OCI-LY1 (cell line): Measurements from ENCODE around the gene PXDN.

Source experiments
- H2AFZ ChIP-seq: fragments of 200-600 bp; sonication (generic), shearing (Covaris generic); 2 replicates; pipeline ENCODE4 v1.6.0; 2014; ENCODE audit warnings: antibody characterized with exemption, mild to moderate bottlenecking, low read length
- H3F3A ChIP-seq: fragments of 200-600 bp; sonication (generic), shearing (Covaris generic); 2 replicates; pipeline ENCODE4 v1.6.0; 2014; ENCODE audit warnings: mild to moderate bottlenecking, antibody characterized with exemption, low read length, moderate library complexity; ENCODE audit not compliant: insufficient read depth
- H3K27ac ChIP-seq: fragments of 200-600 bp; sonication (generic); 2 replicates; pipeline ENCODE4 v1.5.1; 2014; ENCODE audit warnings: low read length, mixed run types, mild to moderate bottlenecking, low read depth; ENCODE audit not compliant: poor library complexity, severe bottlenecking
- H3K27me3 ChIP-seq: fragments of 200-600 bp; sonication (generic); 2 replicates; pipeline ENCODE4 v1.6.0; 2014; ENCODE audit warnings: antibody characterized with exemption, mild to moderate bottlenecking, low read length, moderate library complexity; ENCODE audit not compliant: insufficient read depth
- H3K36me3 ChIP-seq: fragments of 200-600 bp; sonication (generic); 2 replicates; pipeline ENCODE4 v1.6.1; 2014; ENCODE audit warnings: mild to moderate bottlenecking, antibody characterized with exemption, low read length, moderate library complexity, mixed read lengths; ENCODE audit not compliant: insufficient read depth
- H3K4me1 ChIP-seq: fragments of 200-600 bp; sonication (generic); 2 replicates; pipeline ENCODE4 v1.5.1; 2014; ENCODE audit warnings: mild to moderate bottlenecking, low read length, moderate library complexity; ENCODE audit not compliant: insufficient read depth, severe bottlenecking
- H3K4me2 ChIP-seq: fragments of 200-600 bp; sonication (generic), shearing (Covaris generic); 2 replicates; pipeline ENCODE4 v1.6.1; 2014; ENCODE audit warnings: low read length
- H3K4me3 ChIP-seq: fragments of 200-600 bp; sonication (generic); 2 replicates; pipeline ENCODE4 v1.5.1; 2014; ENCODE audit warnings: low read length, low read depth, mild to moderate bottlenecking, mixed read lengths; ENCODE audit not compliant: poor library complexity, severe bottlenecking
- H3K79me2 ChIP-seq: fragments of 200-600 bp; shearing (Covaris generic); 2 replicates; pipeline ENCODE4 v1.6.1; 2016; ENCODE audit warnings: mixed run types, low read length, mixed read lengths; ENCODE audit not compliant: insufficient read depth
- H3K9ac ChIP-seq: fragments of 200-600 bp; sonication (generic), shearing (Covaris generic); 2 replicates; pipeline ENCODE4 v1.6.1; 2014; ENCODE audit warnings: mild to moderate bottlenecking, low read length, mixed read lengths
- H3K9me2 ChIP-seq: fragments of 200-600 bp; sonication (generic), shearing (Covaris generic); 2 replicates; pipeline ENCODE4 v1.6.1; 2014; ENCODE audit warnings: low read depth, mild to moderate bottlenecking, low read length, mixed read lengths
- H3K9me3 ChIP-seq: fragments of 200-600 bp; shearing (Covaris generic); 2 replicates; pipeline ENCODE4 v1.6.1; 2014; ENCODE audit warnings: low read length, mixed read lengths
- H4K20me1 ChIP-seq: fragments of 200-600 bp; sonication (generic), shearing (Covaris generic); 2 replicates; pipeline ENCODE4 v1.6.0; 2016; ENCODE audit warnings: mild to moderate bottlenecking, low read length; ENCODE audit not compliant: insufficient read depth
- EZH2 ChIP-seq: fragments of 200-600 bp; sonication (generic), shearing (Covaris generic); IDR thresholded peaks from 2 replicates; pipeline ENCODE4 v1.8.0; 2017; ENCODE audit warnings: borderline replicate concordance, mixed run types, mild to moderate bottlenecking, antibody characterized with exemption, low read length, moderate library complexity, mixed read lengths
- TF ChIP-seq, protein P1 (sequence below): fragments of 200-600 bp; sonication (generic), shearing (Covaris generic); IDR thresholded peaks from 2 replicates; pipeline ENCODE4 v1.5.1; 2017; ENCODE audit warnings: mild to moderate bottlenecking, antibody characterized with exemption, low read length, moderate library complexity, mixed read lengths

Gene PXDN

DNA sequence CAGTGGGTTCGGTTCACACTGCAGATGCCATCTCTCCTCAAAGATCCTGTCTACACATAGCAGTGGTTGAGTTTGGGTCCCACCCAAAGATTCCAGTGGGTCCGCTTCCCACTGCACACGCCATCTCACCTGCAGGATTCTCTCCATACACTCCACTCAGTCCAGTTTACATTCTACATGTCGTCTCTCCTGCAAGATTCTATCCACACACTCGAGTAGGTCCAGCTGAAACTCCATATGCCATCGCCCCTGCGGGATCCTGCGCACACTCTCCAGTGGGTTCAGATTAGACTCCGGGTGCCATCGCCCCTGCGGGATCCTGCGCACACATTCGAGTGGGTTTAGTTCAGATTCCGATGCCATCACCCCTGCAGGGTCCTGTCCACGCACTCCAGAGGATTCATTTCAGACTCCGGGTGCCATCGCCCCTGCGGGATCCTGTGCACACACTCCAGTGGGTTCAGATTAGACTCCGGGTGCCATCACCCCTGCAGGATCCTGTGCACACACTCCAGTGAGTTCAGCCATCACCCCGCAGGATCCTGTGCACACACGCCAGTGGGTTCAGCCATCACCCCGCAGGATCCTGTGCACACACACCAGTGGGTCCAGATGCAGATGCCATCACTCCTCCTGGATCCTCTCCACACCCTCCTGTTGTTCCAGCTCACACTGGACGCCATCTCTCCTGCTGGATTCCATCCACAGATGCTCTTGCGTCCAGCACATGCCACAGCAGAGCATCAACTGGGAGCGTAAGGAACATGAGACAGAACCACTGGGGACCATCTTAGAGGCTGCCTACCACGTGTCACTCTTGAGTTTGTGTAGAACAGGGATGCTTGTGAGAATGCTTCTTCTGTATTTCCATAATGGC, 3.0 kb upstream of the PXDN start:
- Histone ChIP-seq H3K4me3 (no peak overlapping the region), H3K36me3 (no peaks in the 10 kb centered on the region), H3K4me2 (no peak overlapping the region), H3K9ac (no peak overlapping the region), H4K20me1 (no peaks in the 10 kb centered on the region), H3K27ac (no peak overlapping the region), H3K4me1 (no peaks in the 10 kb centered on the region), H3K27me3 (no peaks in the 10 kb centered on the region), H2AFZ (no peak overlapping the region), H3K9me2 (no peaks in the 10 kb centered on the region), H3F3A (no peaks in the 10 kb centered on the region), H3K79me2 (no peaks in the 10 kb centered on the region), H3K9me3 (no peaks in the 10 kb centered on the region)
- no peak for TF ChIP-seq EZH2
- TF ChIP-seq, protein P1, sequence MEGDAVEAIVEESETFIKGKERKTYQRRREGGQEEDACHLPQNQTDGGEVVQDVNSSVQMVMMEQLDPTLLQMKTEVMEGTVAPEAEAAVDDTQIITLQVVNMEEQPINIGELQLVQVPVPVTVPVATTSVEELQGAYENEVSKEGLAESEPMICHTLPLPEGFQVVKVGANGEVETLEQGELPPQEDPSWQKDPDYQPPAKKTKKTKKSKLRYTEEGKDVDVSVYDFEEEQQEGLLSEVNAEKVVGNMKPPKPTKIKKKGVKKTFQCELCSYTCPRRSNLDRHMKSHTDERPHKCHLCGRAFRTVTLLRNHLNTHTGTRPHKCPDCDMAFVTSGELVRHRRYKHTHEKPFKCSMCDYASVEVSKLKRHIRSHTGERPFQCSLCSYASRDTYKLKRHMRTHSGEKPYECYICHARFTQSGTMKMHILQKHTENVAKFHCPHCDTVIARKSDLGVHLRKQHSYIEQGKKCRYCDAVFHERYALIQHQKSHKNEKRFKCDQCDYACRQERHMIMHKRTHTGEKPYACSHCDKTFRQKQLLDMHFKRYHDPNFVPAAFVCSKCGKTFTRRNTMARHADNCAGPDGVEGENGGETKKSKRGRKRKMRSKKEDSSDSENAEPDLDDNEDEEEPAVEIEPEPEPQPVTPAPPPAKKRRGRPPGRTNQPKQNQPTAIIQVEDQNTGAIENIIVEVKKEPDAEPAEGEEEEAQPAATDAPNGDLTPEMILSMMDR, result no peak

DNA sequence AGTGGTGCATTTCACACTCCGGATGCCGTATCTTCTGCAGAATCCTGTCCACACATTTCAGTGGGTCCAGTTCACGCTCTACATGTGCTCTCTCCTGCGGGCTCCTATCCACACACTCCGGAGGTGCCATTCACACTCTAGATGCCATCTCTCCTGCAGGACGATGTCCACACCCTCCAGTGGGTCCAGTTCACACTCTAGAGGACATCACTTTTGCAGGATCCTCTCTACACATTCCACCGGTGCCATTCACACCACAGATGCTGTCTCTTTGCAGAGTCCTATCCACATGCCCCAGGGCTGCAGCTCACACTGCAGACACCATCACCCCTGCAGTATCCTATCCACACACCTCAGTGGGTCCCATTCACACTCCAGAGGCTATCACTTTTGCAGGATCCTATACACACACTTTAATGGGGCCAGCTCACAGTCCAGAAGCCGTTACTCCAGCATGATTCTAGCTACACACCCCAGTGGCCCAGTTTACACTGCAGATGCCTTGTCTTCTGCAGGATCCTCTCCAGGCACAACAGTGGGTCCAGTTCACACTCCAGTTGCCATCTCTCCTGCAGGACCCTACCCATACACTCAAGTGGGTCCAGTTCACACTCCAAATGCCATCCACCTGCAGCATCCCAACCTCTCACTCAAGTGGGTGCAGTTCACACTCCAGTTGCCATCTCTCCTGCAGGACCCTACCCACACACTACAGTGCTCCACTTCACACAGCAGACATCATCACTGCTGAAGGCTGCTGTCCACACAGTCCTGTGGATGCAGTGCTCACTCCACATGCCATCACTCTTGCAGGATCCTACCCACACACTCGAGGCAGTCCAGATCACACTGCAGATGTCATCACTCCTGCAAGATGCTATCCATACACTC, 2.1 kb upstream of the PXDN start:
- Histone ChIP-seq H3K36me3 (no peaks in the 10 kb centered on the region), H3K9ac (no peak overlapping the region), H3K4me3 (no peak overlapping the region), H3K4me1 (no peaks in the 10 kb centered on the region), H3K79me2 (no peaks in the 10 kb centered on the region), H3K27me3 (no peaks in the 10 kb centered on the region), H2AFZ (no peak overlapping the region), H3F3A (no peaks in the 10 kb centered on the region), H3K9me2 (no peaks in the 10 kb centered on the region), H3K4me2 (no peak overlapping the region), H3K9me3 (no peaks in the 10 kb centered on the region), H4K20me1 (no peaks in the 10 kb centered on the region), H3K27ac (no peak overlapping the region)
- TF ChIP-seq EZH2, result no peak
- TF ChIP-seq, protein P1, result no peak

DNA sequence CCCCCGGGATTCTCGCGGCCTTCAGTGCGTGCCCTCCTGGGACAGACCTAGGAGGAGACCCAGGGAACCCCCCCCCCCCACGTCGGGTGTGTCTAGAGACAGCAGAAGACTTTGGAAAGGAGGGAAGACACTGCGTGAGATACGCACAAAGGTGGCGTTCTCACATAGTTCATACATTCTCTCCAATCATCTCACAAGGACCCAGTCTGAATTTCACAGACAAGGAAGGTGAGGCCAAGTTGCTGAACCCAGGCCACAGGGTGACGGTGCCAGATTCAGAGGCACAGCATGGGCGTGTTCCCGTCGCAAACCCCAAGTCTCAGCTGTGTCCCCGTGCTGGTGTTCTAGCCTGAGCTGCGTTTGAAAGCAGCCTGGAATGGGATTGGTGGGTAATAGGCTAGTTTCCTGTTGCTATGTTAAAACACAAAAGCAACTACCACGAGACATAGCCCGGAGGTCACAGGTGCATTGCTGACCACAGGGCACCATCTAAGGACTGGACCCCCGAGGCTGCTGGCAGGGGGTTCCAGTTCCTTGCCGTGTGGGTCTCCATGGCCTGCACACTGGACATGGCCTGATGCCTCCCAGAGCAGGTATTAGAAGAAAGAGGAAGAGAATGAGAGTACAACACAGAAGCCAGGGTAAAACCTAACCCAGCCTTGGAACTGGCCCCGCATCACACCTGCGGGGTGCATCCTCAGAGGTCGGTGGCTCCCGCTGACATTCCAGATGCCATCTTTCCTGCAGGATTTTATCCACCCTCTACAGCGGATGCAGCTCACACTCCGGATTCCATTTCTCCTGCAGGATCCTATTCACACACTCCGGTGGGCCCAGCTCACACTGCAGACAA, 1.1 kb upstream of the PXDN start:
- no peaks in the 10 kb centered on the region for H3K9me3 ChIP-seq
- H3K9ac ChIP-seq, result no peak overlapping the region
- H2AFZ ChIP-seq, result no peak overlapping the region
- H3K4me3 ChIP-seq, result no peak overlapping the region
- no peaks in the 10 kb centered on the region for H3K27me3 ChIP-seq
- H3K79me2 ChIP-seq, result no peaks in the 10 kb centered on the region
- no peak overlapping the region for H3K4me2 ChIP-seq
- no peaks in the 10 kb centered on the region for H4K20me1 ChIP-seq
- no peaks in the 10 kb centered on the region for H3F3A ChIP-seq
- H3K4me1 ChIP-seq, result no peaks in the 10 kb centered on the region
- no peaks in the 10 kb centered on the region for H3K36me3 ChIP-seq
- TF ChIP-seq, protein P1, result no peak
- no peak for TF ChIP-seq EZH2
- no peak overlapping the region for H3K27ac ChIP-seq
- no peaks in the 10 kb centered on the region for H3K9me2 ChIP-seq
